T-cell (primary cell): ENCODE measurements around the gene KREMEN1. TPM values are rescaled to one million over a fixed set of nuclear protein-coding genes. Genes with fewer than 3 reads are reported as not detected.

ENCODE experiments used
- ATAC-seq, 4 experiments: fragments of 200-7000 bp in 3 of 4; fragments of 150-1000 bp in 1 of 4; cut with Tn5 transposase; replicated peaks in 1 of 4; 1 replicate in 3 of 4; 2 replicates in 1 of 4; pipeline ENCODE4 v1.10.0; 2021; ENCODE audit warnings: moderate library complexity in 3 of 4, mild to moderate bottlenecking in 2 of 4, moderate number of reproducible peaks in 1 of 4
- CTCF ChIA-PET, 2 donors: fragments of 300-600 bp; sonication (Branson Sonifier 250); formaldehyde crosslinking; loops; one replicate each; lab custom pipeline; 2022; ENCODE audit warnings: antibody characterized with exemption in 2 of 2; lab: Charles Lee
- POLR2A ChIA-PET, 2 donors: fragments of 300-600 bp; sonication (Branson Sonifier 250); formaldehyde crosslinking; loops; one replicate each; lab custom pipeline; 2022; ENCODE audit warnings: antibody characterized with exemption in 2 of 2; lab: Charles Lee
- DNase-seq, 35 experiments: peaks; one replicate each; pipeline versions ENCODE4 v3.0.0 to v3.0.0-alpha.2; 2013 to 2023
- H3K27ac ChIP-seq: one replicate; pipeline ENCODE4 v1.5.1; 2013; ENCODE audit warnings: low read length
- H3K27me3 ChIP-seq, 2 experiments: replicated peaks in 1 of 2; 1 replicate in 1 of 2; 2 replicates in 1 of 2; pipeline versions ENCODE4 v1.6.1 to v1.7.0; 2013; ENCODE audit warnings: low read length in 1 of 2, mixed read lengths in 1 of 2; ENCODE audit not compliant: control insufficient read depth in 2 of 2, insufficient read depth in 2 of 2; ENCODE audit errors: extremely low read depth in 1 of 2
- H3K36me3 ChIP-seq, 2 donors: 1 replicate in 1 of 2; 2 replicates in 1 of 2; pipeline versions ENCODE4 v1.6.1 to v1.7.0; 2013; ENCODE audit warnings: low read length in 1 of 2; ENCODE audit not compliant: control insufficient read depth in 2 of 2, insufficient read depth in 1 of 2; ENCODE audit errors: extremely low read depth in 1 of 2
- H3K4me1 ChIP-seq, 2 experiments: 1 replicate in 1 of 2; 2 replicates in 1 of 2; pipeline versions ENCODE4 v1.6.1 to v1.7.0; 2013; ENCODE audit warnings: low read length in 2 of 2, mixed read lengths in 1 of 2; ENCODE audit not compliant: insufficient read depth in 2 of 2, control insufficient read depth in 1 of 2; ENCODE audit errors: extremely low read depth in 1 of 2
- H3K4me3 ChIP-seq, 2 donors: 1 replicate in 1 of 2; 2 replicates in 1 of 2; pipeline versions ENCODE4 v1.5.1 to v1.7.0; 2013; ENCODE audit warnings: mild to moderate bottlenecking in 2 of 2, low read length in 1 of 2, moderate library complexity in 1 of 2; ENCODE audit not compliant: control insufficient read depth in 1 of 2; ENCODE audit errors: extremely low read depth in 1 of 2
- H3K9me3 ChIP-seq: 2 replicates; pipeline ENCODE4 v1.7.0; 2013
- H3K27ac Mint-ChIP-seq, 2 donors: one replicate each; pipeline ENCODE4 v1.8.0; 2020 to 2021; ENCODE audit warnings: mild to moderate bottlenecking in 2 of 2, mixed read lengths in 2 of 2
- H3K27me3 Mint-ChIP-seq, 2 donors: one replicate each; pipeline ENCODE4 v1.8.0; 2021 to 2022; ENCODE audit warnings: mixed read lengths in 2 of 2
- H3K36me3 Mint-ChIP-seq: one replicate; pipeline ENCODE4 v1.8.0; 2021; ENCODE audit warnings: mixed read lengths
- H3K4me1 Mint-ChIP-seq, 3 donors: one replicate each; pipeline ENCODE4 v1.8.0; 2020 to 2022; ENCODE audit warnings: mixed read lengths in 3 of 3, mild to moderate bottlenecking in 1 of 3
- H3K4me3 Mint-ChIP-seq, 3 donors: one replicate each; pipeline ENCODE4 v1.8.0; 2020 to 2022; ENCODE audit warnings: mild to moderate bottlenecking in 3 of 3, mixed read lengths in 3 of 3, moderate library complexity in 3 of 3
- H3K9me3 Mint-ChIP-seq, 3 donors: one replicate each; pipeline ENCODE4 v1.8.0; 2020 to 2022; ENCODE audit warnings: mixed read lengths in 3 of 3
- WGBS: methylation state at CpG from one replicate; pipeline ENCODE4 v1.1.5; 2013; ENCODE audit warnings: missing lambda C conversion rate; ENCODE audit not compliant: insufficient coverage; 5-methylcytosine and 5-hydroxymethylcytosine counted together
- total RNA-seq, 35 experiments: library from RNA in 6 of 35; stranded (reverse) in 6 of 35; fragments of 120-200 nt in 1 of 35; gene quantifications; one replicate each; pipeline versions ENCODE4 v1.2.1 to v1.2.4 and lab custom pipeline; 2013 to 2026

Gene KREMEN1
- total RNA-seq, 5 donors from 2014 or later (not counting 1 experiment from before 2014, with no cell fraction given): 0.20 to 0.25 (median 0.20) TPM; not detected in 2

- Histone ChIP-seq H3K27ac (no peak overlapping the region), H3K36me3 (no peaks in the 10 kb centered on the region), H3K9me3 (peaks cover 3% of the 10 kb centered on the region), H3K4me1 (no peaks in the 10 kb centered on the region), H3K4me3 (no peak overlapping the region), H3K27me3 (peaks cover 0 to 11% of the 10 kb centered on the region in 2 experiments)
- Mint-ChIP-seq H3K4me3 (no peak overlapping the region), H3K27me3 (peaks cover 3 to 15% of the 10 kb centered on the region in 2 donors), H3K36me3 (no peaks in the 10 kb centered on the region), H3K27ac (no peak overlapping the region), H3K4me1 (no peaks in the 10 kb centered on the region), H3K9me3 (peaks cover 16 to 23% (median 19%) of the 10 kb centered on the region in 3 donors)
- ChIA-PET CTCF (no interaction called here), POLR2A (no interaction called here)
- WGBS: no CpG with 5 or more reads among the region's 1 CpG
- DNase-seq: no peak
- no peak for ATAC-seq
Measured at GRCh38 chr22:29175312-29175835, 102.5 kb downstream of the KREMEN1 start.

- no peak overlapping the region for H3K27ac Mint-ChIP-seq
- no peaks in the 10 kb centered on the region for H3K36me3 Mint-ChIP-seq
- Histone ChIP-seq H3K4me1 (no peaks in the 10 kb centered on the region), H3K27ac (no peak overlapping the region), H3K4me3 (no peak overlapping the region), H3K36me3 (no peaks in the 10 kb centered on the region), H3K27me3 (peaks cover 0 to 19% of the 10 kb centered on the region in 2 experiments), H3K9me3 (no peaks in the 10 kb centered on the region)
- ATAC-seq: no peak
- ChIA-PET POLR2A (interaction anchor here in 1 of 2 donors (0.5 kb wide), 1 partner anchor 1615 kb away, joined by 8 read pairs; no protein-coding TSS in a partner anchor), CTCF (no interaction called here)
- peaks cover 0 to 9% of the 10 kb centered on the region in 2 donors for H3K27me3 Mint-ChIP-seq
- H3K4me3 Mint-ChIP-seq: no peak overlapping the region
- no peaks in the 10 kb centered on the region for H3K9me3 Mint-ChIP-seq
- 75% methylated on average over 12 of the region's 19 CpGs for WGBS
- DNase-seq: no peak
- no peaks in the 10 kb centered on the region for H3K4me1 Mint-ChIP-seq
Measured at GRCh38 chr22:29183971-29184848, 111.4 kb downstream of the KREMEN1 start.

- no peak overlapping the region for H3K4me3 Mint-ChIP-seq
- no peak for ATAC-seq
- no peaks in the 10 kb centered on the region for H3K4me1 ChIP-seq
- H3K27me3 Mint-ChIP-seq: peaks cover 0 to 7% of the 10 kb centered on the region in 2 donors
- no peak overlapping the region for H3K27ac Mint-ChIP-seq
- H3K9me3 Mint-ChIP-seq: no peaks in the 10 kb centered on the region
- H3K4me3 ChIP-seq: no peak overlapping the region
- H3K27me3 ChIP-seq: peaks cover 0 to 19% of the 10 kb centered on the region in 2 experiments
- 88% methylated on average over 12 of the region's 12 CpGs for WGBS
- ChIA-PET CTCF (no interaction called here), POLR2A (no interaction called here)
- DNase-seq: no peak
- no peaks in the 10 kb centered on the region for H3K4me1 Mint-ChIP-seq
- H3K27ac ChIP-seq: no peak overlapping the region
- H3K9me3 ChIP-seq: no peaks in the 10 kb centered on the region
- H3K36me3 ChIP-seq: no peaks in the 10 kb centered on the region
- no peaks in the 10 kb centered on the region for H3K36me3 Mint-ChIP-seq
Measured at GRCh38 chr22:29184849-29185490, 112.1 kb downstream of the KREMEN1 start.

GRCh38 chr22:29186302-29186701, 113.5 kb downstream of the KREMEN1 start:
- no peaks in the 10 kb centered on the region for H3K9me3 Mint-ChIP-seq
- ChIA-PET CTCF (no interaction called here), POLR2A (no interaction called here)
- Histone ChIP-seq H3K4me1 (no peaks in the 10 kb centered on the region), H3K9me3 (no peaks in the 10 kb centered on the region), H3K4me3 (no peak overlapping the region), H3K27ac (no peak overlapping the region), H3K36me3 (no peaks in the 10 kb centered on the region), H3K27me3 (peaks cover 0 to 19% of the 10 kb centered on the region in 2 experiments)
- H3K27me3 Mint-ChIP-seq: no peaks in the 10 kb centered on the region
- no peak for ATAC-seq
- no peak for DNase-seq
- no peaks in the 10 kb centered on the region for H3K4me1 Mint-ChIP-seq
- H3K27ac Mint-ChIP-seq: no peak overlapping the region
- WGBS: no CpG with 5 or more reads among the region's 1 CpG
- no peak overlapping the region for H3K4me3 Mint-ChIP-seq
- H3K36me3 Mint-ChIP-seq: no peaks in the 10 kb centered on the region

- CTCF ChIA-PET: no interaction called here
- Histone ChIP-seq H3K36me3 (no peaks in the 10 kb centered on the region), H3K4me1 (no peaks in the 10 kb centered on the region), H3K4me3 (no peak overlapping the region), H3K27ac (no peak overlapping the region), H3K9me3 (no peaks in the 10 kb centered on the region), H3K27me3 (peaks cover 0 to 19% of the 10 kb centered on the region in 2 experiments)
- Mint-ChIP-seq H3K9me3 (no peaks in the 10 kb centered on the region), H3K4me1 (no peaks in the 10 kb centered on the region), H3K4me3 (no peak overlapping the region), H3K27me3 (no peaks in the 10 kb centered on the region), H3K36me3 (no peaks in the 10 kb centered on the region), H3K27ac (no peak overlapping the region)
- ATAC-seq (no peak), DNase-seq (no peak)
- 89% methylated on average over 6 of the region's 7 CpGs for WGBS
- POLR2A ChIA-PET: no interaction called here
Measured at GRCh38 chr22:29187831-29188230, 115.0 kb downstream of the KREMEN1 start.

GRCh38 chr22:29190051-29190450, 117.2 kb downstream of the KREMEN1 start:
- Histone ChIP-seq H3K27me3 (peaks cover 0 to 18% of the 10 kb centered on the region in 2 experiments), H3K4me3 (no peak overlapping the region), H3K4me1 (no peaks in the 10 kb centered on the region), H3K36me3 (no peaks in the 10 kb centered on the region), H3K27ac (no peak overlapping the region), H3K9me3 (no peaks in the 10 kb centered on the region)
- ChIA-PET CTCF (no interaction called here), POLR2A (no interaction called here)
- H3K27ac Mint-ChIP-seq: no peak overlapping the region
- H3K36me3 Mint-ChIP-seq: no peaks in the 10 kb centered on the region
- DNase-seq: no peak
- no peaks in the 10 kb centered on the region for H3K27me3 Mint-ChIP-seq
- H3K4me3 Mint-ChIP-seq: no peak overlapping the region
- no peak for ATAC-seq
- peaks cover 0 to 3% (median 0%) of the 10 kb centered on the region in 3 donors for H3K9me3 Mint-ChIP-seq
- WGBS: 66% methylated on average over 8 of the region's 8 CpGs
- no peaks in the 10 kb centered on the region for H3K4me1 Mint-ChIP-seq
